LoVo (cell line): ENCODE measurements around the gene LRFN4.

ENCODE experiments used
- DNase-seq: peaks from one replicate; pipeline ENCODE4 v3.0.0-alpha.2; 2016; ENCODE audit warnings: low spot score

Gene LRFN4

GRCh38 chr11:66889960-66890359 lies 33.1 kb downstream of the LRFN4 start:
- no peak for DNase-seq

- peak; percentile 93 for DNase-seq
Measured at GRCh38 chr11:66891851-66892660, 35.2 kb downstream of the LRFN4 start.

GRCh38 chr11:66892911-66893310 lies 36.0 kb downstream of the LRFN4 start:
- no peak for DNase-seq

- no peak for DNase-seq
Measured at GRCh38 chr11:66894141-66894540, 37.3 kb downstream of the LRFN4 start.

GRCh38 chr11:66901964-66902390 lies 45.1 kb downstream of the LRFN4 start:
- DNase-seq, result no peak

GRCh38 chr11:66902486-66903177 lies 45.8 kb downstream of the LRFN4 start:
- DNase-seq, result no peak

- DNase-seq, result peak; percentile 29
Measured at GRCh38 chr11:66904055-66904454, 47.2 kb downstream of the LRFN4 start.

- DNase-seq, result no peak
Measured at GRCh38 chr11:66904561-66904960, 47.7 kb downstream of the LRFN4 start.

- DNase-seq, result no peak
Measured at GRCh38 chr11:66904981-66905521, 48.2 kb downstream of the LRFN4 start.

GRCh38 chr11:66905631-66906030 lies 48.8 kb downstream of the LRFN4 start:
- no peak for DNase-seq

GRCh38 chr11:66906061-66906733 lies 49.3 kb downstream of the LRFN4 start:
- DNase-seq, result no peak

- no peak for DNase-seq
Measured at GRCh38 chr11:66907751-66908630, 51.1 kb downstream of the LRFN4 start.

GRCh38 chr11:66909181-66909580 lies 52.3 kb downstream of the LRFN4 start:
- no peak for DNase-seq

GRCh38 chr11:66910016-66910415 lies 53.2 kb downstream of the LRFN4 start:
- DNase-seq, result no peak
